ENCODE data around the gene TNN. TPM values are rescaled to one million over a fixed set of nuclear protein-coding genes. Genes with fewer than 3 reads are reported as not detected.

The TNN gene
- total and polyA plus RNA-seq, 8 donors, result 0.38 to 2.5 (median 1.9) TPM; not detected in 1

DNA sequence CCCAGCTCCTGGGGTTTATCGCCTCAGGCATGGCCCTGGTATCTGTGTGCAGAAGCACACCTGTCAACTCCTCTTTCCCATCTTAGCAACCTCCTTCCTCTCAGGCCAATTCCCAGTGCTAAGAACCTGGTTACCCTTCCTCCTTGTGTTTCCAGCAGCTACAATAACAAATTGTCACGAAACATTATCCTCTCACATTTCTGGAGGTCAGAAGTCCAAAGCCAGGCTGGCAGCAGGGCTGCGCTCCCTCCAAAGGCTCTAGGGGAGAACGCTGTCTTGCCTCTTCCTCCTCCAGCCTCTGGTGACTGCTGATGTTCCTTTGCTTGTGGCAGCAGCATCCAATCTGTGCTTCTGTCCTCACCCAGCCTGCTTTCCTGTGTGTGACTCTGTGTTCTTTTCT is 33.7 kb upstream of the TNN start:
- no peaks in the 10 kb centered on the region for H3K36me3 ChIP-seq
- H3K4me3 ChIP-seq, result no peak overlapping the region
- H3K9me3 ChIP-seq, result no peaks in the 10 kb centered on the region
- no peak for DNase-seq
- TF ChIP-seq, protein P1, sequence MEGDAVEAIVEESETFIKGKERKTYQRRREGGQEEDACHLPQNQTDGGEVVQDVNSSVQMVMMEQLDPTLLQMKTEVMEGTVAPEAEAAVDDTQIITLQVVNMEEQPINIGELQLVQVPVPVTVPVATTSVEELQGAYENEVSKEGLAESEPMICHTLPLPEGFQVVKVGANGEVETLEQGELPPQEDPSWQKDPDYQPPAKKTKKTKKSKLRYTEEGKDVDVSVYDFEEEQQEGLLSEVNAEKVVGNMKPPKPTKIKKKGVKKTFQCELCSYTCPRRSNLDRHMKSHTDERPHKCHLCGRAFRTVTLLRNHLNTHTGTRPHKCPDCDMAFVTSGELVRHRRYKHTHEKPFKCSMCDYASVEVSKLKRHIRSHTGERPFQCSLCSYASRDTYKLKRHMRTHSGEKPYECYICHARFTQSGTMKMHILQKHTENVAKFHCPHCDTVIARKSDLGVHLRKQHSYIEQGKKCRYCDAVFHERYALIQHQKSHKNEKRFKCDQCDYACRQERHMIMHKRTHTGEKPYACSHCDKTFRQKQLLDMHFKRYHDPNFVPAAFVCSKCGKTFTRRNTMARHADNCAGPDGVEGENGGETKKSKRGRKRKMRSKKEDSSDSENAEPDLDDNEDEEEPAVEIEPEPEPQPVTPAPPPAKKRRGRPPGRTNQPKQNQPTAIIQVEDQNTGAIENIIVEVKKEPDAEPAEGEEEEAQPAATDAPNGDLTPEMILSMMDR (IDR thresholded peaks at IDR 0.05), result no peak
- H3K27me3 ChIP-seq, result no peaks in the 10 kb centered on the region
- intact Hi-C loops (cut with DNase I), result loop anchor here in 1 of 2 donors (5.0 kb wide), 2 partner anchors 98 to 113 kb away; no protein-coding TSS in a partner anchor
- no peak overlapping the region for H3K27ac ChIP-seq
- no peaks in the 10 kb centered on the region for H3K4me1 ChIP-seq
- no peak for ATAC-seq

DNA sequence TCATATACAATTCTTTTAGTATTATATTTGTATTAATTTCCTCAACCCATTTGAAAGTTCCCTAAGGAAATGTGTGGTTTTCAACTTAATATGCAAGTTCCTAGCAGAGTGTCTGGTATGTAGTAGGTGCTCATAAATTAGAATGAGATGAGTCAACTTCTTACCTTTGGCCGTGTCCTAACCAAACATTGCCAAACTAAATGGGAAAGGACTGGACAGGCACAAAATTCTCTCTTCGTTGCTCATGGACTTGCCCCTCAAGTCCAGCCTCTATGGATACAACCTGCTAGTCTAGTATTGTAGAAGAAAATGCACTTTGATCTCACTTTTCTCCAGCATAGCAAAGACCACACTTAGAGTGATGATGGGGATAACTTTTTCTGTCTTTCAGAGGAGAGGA is 32.9 kb upstream of the TNN start:
- no peak overlapping the region for H3K27ac ChIP-seq
- no peaks in the 10 kb centered on the region for H3K27me3 ChIP-seq
- TF ChIP-seq, protein P1 (IDR thresholded peaks at IDR 0.05), result no peak
- DNase-seq (no peak), ATAC-seq (no peak)
- intact Hi-C loops (cut with DNase I), result loop anchor here in 1 of 2 donors (5.0 kb wide), 2 partner anchors 98 to 113 kb away; no protein-coding TSS in a partner anchor
- no peaks in the 10 kb centered on the region for H3K9me3 ChIP-seq
- no peak overlapping the region for H3K4me3 ChIP-seq
- no peaks in the 10 kb centered on the region for H3K4me1 ChIP-seq
- H3K36me3 ChIP-seq, result no peaks in the 10 kb centered on the region

- H3K9me3 ChIP-seq, result no peaks in the 10 kb centered on the region
- no peak overlapping the region for H3K4me3 ChIP-seq
- ATAC-seq (no peak), DNase-seq (no peak)
- no peaks in the 10 kb centered on the region for H3K4me1 ChIP-seq
- H3K36me3 ChIP-seq, result no peaks in the 10 kb centered on the region
- TF ChIP-seq, protein P1 (IDR thresholded peaks at IDR 0.05), result no peak
- H3K27ac ChIP-seq, result no peak overlapping the region
- no peaks in the 10 kb centered on the region for H3K27me3 ChIP-seq
- intact Hi-C loops (cut with DNase I), result no loop called here
These were observed 31.8 kb upstream of the TNN start for GRCh38 chr1:175035865-175036264.

- ATAC-seq, result no peak
- intact Hi-C loops (cut with DNase I), result no loop called here
These were observed 31.2 kb upstream of the TNN start for GRCh38 chr1:175036476-175036875.

GRCh38 chr1:175037416-175037815 is 30.2 kb upstream of the TNN start:
- ATAC-seq (no peak), DNase-seq (no peak)
- Histone ChIP-seq H3K4me3 (no peak overlapping the region), H3K27ac (no peak overlapping the region), H3K36me3 (no peaks in the 10 kb centered on the region), H3K9me3 (no peaks in the 10 kb centered on the region), H3K27me3 (no peaks in the 10 kb centered on the region), H3K4me1 (no peaks in the 10 kb centered on the region)
- TF ChIP-seq, protein P1 (IDR thresholded peaks at IDR 0.05), result no peak
- intact Hi-C loops (cut with DNase I), result no loop called here

More at GRCh38 chr1:175036476-175036875, 31.2 kb upstream of the TNN start:
- Histone ChIP-seq H3K36me3 (no peaks in the 10 kb centered on the region), H3K27me3 (no peaks in the 10 kb centered on the region), H3K4me3 (no peak overlapping the region), H3K27ac (no peak overlapping the region), H3K9me3 (no peaks in the 10 kb centered on the region), H3K4me1 (no peaks in the 10 kb centered on the region)
- no peak for DNase-seq
- TF ChIP-seq, protein P1 (IDR thresholded peaks at IDR 0.05), result no peak

Measured in left lung (tissue), 10 donors.